ENCODE results near the gene SSBP3.

SSBP3 gene

GRCh38 chr1:54409156-54410142, 3.3 kb upstream of the SSBP3 start:
- no peak for DNase-seq (ENCODE audit: low spot score)

- DNase-seq (ENCODE audit: low spot score): peak; percentile 83
Observed at GRCh38 chr1:54408147-54409066, 2.2 kb upstream of the SSBP3 start.

- DNase-seq (ENCODE audit: low spot score): peak; percentile 90
Observed at GRCh38 chr1:54407404-54408146, 1.4 kb upstream of the SSBP3 start.

- no peak for DNase-seq (ENCODE audit: low spot score)
Observed at GRCh38 chr1:54407154-54407403, 885 bp upstream of the SSBP3 start.

GRCh38 chr1:54405898-54406293, 298 bp downstream of the SSBP3 start:
- DNase-seq (ENCODE audit: low spot score): peak; percentile 41

- DNase-seq (ENCODE audit: low spot score): peak; percentile 58
Observed at GRCh38 chr1:54404939-54405897, 976 bp downstream of the SSBP3 start.

GRCh38 chr1:54404263-54404662, 1.9 kb downstream of the SSBP3 start:
- no peak for DNase-seq (ENCODE audit: low spot score)

GRCh38 chr1:54403808-54404261, 2.4 kb downstream of the SSBP3 start:
- peak; percentile 55 for DNase-seq (ENCODE audit: low spot score)

- no peak for DNase-seq (ENCODE audit: low spot score)
Observed at GRCh38 chr1:54403405-54403804, 2.8 kb downstream of the SSBP3 start.

GRCh38 chr1:54402896-54403295, 3.3 kb downstream of the SSBP3 start:
- DNase-seq (ENCODE audit: low spot score): no peak

- DNase-seq (ENCODE audit: low spot score): no peak
Observed at GRCh38 chr1:54401799-54402198, 4.4 kb downstream of the SSBP3 start.

- no peak for DNase-seq (ENCODE audit: low spot score)
Observed at GRCh38 chr1:54400329-54400728, 5.9 kb downstream of the SSBP3 start.

GRCh38 chr1:54399765-54400164, 6.4 kb downstream of the SSBP3 start:
- DNase-seq (ENCODE audit: low spot score): no peak

- DNase-seq (ENCODE audit: low spot score): no peak
Observed at GRCh38 chr1:54398963-54399528, 7.1 kb downstream of the SSBP3 start.

GRCh38 chr1:54397980-54398379, 8.2 kb downstream of the SSBP3 start:
- DNase-seq (ENCODE audit: low spot score): no peak

GRCh38 chr1:54397090-54397591, 9.1 kb downstream of the SSBP3 start:
- DNase-seq (ENCODE audit: low spot score): no peak

- DNase-seq (ENCODE audit: low spot score): no peak
Observed at GRCh38 chr1:54396261-54396933, 9.8 kb downstream of the SSBP3 start.

- no peak for DNase-seq (ENCODE audit: low spot score)
Observed at GRCh38 chr1:54395281-54395934, 10.8 kb downstream of the SSBP3 start.

- DNase-seq (ENCODE audit: low spot score): no peak
Observed at GRCh38 chr1:54394104-54394503, 12.1 kb downstream of the SSBP3 start.
